GM21360 (cell line): ENCODE data around the gene NUP93.

Experiments used
- ATAC-seq: cut with Tn5 transposase; IDR thresholded peaks from one replicate; pipeline ENCODE4 v1.9.1; 2021; ENCODE audit warnings: mild to moderate bottlenecking, moderate library complexity; ENCODE audit not compliant: unreplicated experiment

The NUP93 gene

DNA sequence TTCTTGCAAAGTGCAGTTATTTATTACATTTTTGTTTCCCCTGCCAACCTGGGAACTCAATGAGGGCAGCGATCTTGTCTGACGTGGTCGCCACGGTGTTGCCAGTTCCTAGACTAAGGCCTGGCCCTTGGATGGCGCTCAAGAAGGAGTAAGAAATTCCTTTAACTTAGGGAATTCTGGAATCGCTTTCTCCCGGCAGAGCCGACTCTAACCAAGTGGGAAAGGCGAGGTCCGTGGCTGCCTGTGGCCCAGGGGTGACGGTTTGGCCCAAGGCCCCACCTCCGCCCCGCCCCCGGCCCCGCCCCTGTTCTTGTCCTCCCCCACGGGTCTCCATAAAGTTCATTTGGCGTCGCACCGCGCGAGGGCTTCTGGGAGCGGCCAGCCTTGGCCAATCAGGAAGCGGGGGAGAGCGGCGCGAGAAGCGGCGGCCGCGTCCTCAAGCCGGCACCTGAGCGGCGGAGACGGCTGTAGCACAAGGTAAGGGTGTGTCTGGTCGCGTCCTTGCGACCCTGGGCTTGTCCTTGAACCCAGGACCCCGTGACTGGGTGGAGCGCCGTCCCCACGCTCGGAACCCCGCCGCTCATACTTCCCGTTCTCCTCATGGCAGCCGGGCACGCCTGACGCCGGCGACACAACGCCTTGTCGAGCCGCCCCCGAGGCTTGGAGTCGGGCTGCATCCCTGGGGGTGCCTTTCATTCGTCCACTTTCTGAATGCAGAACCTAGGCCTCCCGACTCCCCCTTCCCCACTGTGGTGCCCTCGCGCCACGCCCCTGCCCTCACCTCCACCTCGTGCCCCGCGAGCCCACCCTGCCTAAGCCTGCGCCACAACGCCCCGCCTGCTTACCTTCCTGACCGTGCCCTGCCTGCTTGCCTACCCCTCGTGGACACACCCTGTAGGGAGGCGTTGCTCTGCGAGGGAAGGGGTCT is at the start of gene NUP93:
Gene NUP93 (plus strand): TSS at position 395 of the 928 bp plus-strand sequence. CDS start 18,119 bp downstream, outside the sequence.
- peak; percentile 71 for ATAC-seq

DNA sequence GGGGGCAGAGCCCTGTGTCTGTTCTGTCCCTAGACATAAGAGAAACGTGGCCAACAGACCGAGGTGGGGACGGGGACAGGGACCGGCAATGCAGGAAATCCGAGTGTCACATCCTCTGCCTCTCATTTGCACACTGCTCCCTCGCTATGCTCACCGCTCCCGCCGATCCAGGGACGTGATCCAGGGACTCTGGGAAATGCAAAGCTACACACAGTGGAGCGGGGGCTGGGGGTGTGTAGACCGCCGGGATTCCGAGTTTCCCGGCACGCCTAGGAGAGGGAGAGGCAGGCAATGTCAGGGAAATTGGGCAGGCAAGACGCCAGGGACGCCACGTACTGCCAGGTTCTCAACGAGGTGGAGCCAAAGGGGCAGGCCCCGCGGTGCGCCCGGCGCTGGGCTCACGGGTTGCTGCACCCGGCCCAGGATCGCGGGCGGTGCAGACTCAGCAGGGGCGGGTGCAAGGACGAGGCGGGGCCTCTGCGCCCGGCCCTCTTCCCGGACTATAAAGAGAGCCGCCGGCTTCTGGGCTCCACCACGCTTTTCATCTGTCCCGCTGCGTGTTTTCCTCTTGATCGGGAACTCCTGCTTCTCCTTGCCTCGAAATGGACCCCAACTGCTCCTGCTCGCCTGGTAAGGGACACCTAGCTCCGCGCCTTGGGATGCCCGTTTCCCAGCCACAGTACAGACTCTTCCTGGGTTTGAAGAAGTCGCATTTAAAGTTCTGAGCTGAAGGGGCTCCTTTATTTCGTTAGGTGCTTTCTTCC is 47.8 kb upstream of the NUP93 start, which contains the start of gene MT1X:
Gene MT1X (plus strand): TSS at position 532 of the 764 bp plus-strand sequence. CDS start 71 bp downstream, at position 603.
- ATAC-seq: peak; percentile 97

DNA sequence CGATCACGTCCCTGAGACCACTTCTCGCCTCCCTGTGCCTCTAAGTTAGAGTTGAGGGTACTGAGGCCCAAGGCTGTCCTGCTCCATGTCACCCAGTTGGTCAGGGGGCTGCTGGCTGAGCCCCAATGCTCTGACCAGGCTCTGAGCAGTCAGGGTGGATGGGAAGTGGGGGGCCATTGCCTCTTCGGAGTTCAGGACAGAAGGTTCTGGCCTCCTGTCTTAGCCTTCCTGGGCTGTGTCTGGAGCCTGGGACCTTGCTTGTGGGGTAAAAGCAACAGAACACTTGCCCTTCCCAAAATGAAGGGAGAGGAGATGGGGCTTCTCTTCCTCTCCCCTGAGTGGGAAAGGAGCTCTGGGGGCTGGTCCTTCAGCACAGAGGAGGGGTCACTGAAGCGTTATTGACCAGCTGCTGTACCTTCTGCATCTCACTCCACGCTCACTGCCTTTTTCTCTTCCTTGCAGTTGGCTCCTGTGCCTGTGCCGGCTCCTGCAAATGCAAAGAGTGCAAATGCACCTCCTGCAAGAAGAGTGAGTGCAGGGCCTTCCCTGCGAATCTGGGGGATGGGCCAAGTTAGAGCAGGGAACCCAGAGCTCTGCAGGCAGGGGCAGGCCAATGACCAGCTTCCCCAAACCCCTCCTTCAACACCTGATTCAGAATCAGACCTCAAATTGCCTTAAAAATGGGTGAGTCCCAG is 47.1 kb upstream of the NUP93 start:
- no peak for ATAC-seq

DNA sequence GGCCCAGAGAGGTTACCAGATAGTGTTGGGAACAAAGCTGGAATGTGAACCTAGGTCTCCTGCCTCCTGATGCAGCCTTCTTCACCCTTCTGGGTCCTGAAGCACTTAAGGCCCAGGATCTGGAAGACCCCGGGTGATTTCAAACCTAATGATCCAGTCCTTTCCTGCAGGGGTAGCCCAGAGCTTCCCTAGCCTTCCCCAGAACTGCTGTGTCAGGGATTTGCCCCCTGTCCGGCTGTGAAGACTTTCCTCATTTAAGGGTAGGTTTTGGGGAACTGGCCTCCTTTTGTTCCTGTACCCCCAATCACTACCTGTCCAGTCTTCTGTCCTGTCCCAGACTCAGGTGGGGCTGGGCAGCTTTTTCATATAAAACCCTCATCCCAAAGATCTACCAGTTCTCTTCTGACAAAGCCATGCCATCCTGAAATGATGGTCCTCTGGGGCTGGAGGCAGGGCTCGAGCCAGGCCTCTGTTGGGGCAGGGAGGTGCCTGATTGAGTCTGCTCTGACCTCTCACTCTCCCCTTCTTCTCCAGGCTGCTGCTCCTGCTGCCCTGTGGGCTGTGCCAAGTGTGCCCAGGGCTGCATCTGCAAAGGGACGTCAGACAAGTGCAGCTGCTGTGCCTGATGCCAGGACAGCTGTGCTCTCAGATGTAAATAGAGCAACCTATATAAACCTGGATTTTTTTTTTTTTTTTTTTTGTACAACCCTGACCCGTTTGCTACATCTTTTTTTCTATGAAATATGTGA is 46.3 kb upstream of the NUP93 start:
- ATAC-seq: no peak

DNA sequence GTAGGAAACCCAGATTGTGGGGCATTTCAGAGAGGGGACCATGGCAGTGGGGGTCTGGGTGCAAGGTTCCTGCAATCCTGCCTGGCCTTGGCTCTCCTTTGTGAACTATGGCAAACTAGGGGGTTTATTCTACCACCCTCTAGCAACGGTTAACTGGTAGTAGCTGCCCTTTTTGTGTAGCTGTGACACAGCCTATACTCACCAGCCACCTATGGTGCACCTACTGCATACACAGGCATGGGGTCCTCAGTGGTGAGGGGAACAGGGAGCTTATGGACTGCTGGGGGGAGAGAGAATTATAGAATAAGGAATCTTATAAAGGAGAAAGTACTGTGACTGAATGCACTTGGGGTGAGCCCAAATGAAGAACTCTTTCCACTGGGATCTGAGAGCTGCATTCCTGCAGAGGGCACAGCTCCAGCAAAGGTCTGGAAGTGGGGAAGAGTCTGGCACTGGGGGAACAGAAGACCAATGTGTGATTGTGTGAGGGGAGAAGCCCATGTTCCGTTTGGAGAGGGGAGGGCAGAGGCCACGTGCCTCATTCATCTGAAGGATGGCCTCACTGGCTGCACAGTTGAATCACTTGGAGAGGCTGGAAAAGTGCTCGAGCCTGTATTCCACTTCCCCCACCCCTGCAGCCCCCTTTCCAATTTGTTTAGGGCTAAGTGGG is 45.5 kb upstream of the NUP93 start:
- ATAC-seq: no peak

DNA sequence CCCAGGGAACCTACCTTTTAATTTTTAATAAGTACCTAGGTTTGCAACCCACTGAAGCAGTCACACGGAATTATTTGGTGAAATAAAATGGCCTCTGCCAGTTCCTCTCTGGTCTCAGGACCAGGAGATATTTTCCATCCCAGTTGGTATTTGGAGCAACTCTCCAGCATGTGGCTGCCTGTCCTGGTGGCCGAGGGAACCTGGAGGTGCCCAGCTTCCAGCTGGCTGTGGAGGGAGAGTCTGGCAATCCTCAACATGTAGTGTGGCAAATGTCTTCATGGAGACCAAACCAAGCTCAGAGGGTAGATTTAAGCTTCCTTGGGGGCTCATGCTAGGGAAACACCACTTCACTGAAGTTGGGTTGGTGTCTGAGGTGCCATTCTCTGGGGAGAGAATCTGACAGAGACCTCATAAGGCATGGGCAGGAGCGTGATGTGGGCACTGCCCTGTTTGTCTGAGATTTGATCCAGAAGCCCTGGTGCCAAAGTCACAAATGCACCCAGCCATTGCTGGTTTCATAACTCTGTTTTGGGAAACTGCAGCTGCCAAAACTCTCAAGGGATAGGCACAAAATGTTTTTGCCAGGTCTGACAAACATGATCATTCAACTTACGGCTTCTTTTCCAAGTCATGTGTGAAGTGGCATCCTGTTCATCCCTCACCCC is 44.9 kb upstream of the NUP93 start:
- ATAC-seq: no peak

DNA sequence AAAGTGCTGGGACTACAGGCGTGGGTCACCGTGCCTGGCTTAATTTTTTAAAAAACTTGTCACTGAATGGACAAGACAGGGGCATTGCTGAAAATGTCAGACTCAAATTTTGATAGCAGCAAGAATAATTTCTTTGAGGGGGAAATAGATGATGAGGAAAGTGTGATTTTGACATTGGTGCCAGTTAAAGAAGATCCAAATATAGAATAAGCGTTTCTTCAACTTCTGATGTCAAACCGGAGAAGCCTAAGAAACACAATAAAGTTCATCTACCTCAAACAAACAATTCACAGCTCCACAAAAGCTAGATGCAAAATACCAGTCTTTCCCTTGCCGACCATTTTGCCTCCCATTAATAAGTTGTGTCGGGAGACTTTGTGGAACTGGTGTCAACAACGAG is 43.2 kb upstream of the NUP93 start:
- no peak for ATAC-seq

DNA sequence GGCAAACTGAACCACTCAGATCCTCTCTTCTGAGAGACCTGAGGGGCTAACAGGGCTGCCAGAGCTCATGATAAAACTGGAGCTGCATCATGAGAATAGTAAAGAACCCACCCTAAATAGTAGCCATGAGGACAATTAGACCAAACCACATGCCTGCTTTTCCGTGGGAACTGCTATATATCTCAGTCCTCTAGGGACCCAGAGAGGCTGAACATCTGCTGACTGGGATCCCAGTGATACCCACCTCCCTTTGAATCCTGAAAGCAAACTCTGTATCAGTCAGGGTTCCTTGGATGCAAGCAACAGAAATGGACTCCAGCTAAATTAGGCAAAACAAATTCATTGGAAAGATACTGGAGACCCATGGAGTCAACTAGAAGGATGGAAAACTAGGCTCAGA is 41.2 kb upstream of the NUP93 start:
- no peak for ATAC-seq

DNA sequence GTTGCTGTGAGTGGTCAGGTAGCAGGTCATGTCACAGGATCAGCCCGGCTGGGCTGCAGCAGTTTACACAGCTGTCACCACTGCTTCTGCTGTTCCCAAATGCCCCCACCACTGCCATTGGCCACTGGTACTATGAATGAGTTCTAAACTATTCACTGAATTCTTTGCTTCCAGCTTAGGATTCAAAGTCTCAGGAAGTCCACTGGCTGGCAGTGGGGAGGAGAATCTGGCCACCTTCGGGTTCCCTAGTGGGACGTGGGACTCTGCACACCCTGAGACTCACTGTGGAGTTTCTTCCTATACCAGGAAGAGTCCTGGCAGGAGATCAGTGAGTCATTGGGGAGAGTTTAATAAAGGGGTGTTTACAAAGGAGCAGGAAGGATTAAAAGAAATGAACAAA is 40.8 kb upstream of the NUP93 start:
- no peak for ATAC-seq

DNA sequence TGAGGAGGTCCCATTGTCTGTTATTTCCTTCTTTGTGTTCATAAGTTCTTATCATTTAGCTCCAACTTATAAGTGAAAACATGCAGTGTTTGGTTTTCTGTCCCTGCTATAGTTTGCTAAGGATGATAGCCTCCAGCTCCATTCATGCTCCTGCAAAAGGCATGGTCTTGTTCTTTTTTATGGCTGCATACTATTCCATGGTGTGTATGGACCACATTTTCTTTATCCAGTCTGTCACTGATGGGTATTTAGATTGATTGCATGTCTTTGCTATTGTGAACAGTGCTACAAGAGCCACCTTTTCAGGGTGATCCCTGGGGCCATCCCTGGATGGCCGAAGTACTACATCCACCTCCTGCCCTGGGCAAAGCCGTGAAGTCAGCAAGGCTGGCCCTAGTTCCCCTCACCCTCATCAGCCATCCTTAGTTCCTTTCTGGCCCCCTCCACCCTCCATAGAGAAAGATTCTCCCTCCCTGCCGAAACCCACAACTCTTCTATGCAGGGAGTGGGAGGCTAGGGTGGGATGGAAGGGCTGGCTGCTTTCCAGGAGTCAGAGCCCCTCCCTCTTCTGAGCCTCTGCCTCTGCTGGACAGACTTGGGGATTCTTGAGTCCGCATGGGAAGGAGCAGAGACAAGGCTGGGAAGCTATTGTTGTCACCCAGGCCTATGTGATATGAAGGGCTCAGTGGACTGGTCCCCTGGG is 39.4 kb upstream of the NUP93 start:
- no peak for ATAC-seq

DNA sequence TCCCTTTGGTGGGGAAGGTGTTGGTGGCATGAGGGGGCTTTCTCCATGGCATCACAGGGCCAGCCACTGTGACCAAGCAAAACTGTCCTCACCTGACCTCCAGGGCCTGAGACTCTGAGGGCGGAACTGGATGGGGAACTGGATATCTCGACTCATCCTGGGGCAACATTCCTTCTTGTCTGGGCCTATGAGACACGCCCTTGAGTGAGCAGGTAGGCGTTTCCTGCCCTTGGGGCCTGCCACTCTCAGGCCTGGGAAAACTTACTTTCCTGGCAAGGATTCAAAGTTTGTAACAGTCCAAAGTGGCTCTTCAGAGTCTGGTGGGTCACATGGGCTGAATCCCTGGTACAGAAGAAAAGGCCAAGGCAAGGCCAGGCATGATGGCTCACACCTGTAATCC is 38.0 kb upstream of the NUP93 start:
- no peak for ATAC-seq

DNA sequence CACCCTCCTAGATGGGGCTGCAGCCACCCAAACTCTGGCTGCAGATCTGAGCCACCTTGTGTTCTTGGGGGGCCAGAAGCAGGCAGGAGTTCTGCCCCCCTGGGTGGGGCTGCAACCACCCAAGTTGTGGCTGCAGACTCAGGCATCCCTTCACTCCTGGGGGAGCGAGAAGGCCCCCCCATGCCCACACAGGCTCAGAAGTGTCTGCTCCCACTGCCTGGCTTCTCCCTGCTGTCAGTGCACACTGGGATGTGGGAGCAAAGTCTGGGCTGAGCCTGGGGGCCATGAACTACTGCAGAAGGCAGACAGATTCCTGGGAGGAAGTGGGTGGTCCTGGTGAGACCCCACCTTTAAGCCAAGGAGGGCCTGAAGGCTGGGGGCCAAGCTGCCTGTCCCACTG is 34.7 kb upstream of the NUP93 start:
- no peak for ATAC-seq

DNA sequence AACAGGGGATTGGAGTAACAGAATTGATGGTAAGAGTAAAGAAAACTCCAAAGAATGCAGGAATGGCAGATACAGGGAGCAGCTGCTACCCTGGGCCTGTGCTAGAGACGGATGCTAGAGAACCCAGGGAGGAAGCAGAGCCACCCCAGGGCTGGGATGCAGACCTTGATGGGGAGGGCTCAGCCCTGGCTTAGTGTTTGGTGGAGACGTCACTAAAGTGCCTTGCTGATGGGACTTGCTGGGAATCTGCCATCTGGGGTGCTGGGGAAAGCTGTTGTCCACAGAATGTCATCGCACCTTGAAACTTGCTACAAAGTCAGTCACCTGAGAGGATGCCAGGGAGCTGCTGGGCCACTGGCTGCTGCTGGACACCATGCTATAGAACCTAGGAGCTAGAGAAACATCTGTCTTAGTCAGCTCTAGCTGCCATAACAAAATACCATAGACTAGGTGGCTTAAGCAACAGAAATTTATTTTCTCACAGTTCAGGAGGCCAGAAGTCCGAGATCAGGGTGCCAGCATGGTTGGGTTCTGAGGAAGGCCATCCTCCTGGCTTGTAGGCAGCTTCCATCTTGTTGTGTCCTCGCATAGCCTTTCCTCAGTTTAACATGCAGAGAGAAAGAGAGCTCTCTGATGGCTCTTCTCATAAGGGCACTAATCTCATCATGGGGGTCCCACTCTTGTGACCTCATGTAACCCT is 32.3 kb upstream of the NUP93 start:
- ATAC-seq: no peak

DNA sequence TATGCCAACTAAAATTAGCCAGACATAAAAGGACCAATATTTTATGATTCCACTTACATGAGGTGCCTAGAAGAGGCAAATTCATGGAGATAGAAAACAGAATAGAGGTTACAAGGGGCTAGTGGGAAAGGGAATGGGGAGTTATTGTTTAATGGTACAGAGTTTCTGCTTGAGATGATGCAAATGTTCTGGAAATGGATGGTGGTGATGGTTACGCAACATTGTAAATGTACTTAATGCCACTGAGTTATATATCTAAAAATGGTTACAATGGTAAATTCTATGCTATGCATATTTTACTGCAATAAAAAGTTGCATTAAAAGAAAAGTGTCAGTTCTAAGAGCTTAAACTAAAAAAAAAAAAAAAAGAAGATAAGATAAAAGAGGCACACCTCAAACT is 29.7 kb upstream of the NUP93 start:
- no peak for ATAC-seq

DNA sequence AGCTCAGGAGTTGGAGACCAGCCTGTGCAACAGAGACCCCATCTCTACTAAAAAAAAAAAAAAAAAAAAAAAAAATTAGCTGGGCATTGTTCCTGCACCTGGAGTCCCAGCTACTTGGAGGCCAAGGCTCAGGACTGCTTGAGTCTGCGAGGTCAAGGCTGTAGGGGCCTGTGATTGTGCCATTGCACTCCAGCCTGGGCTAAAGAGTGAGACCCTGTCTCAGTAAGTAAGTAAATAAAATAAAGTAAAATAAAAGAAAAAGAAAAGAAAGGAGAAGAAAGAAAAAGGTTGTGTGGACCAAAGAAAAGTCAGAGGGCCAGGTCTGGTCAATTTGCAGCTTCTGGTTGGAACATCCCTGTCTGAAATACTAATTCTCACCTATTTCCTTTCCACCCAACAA is 29.3 kb upstream of the NUP93 start:
- no peak for ATAC-seq

DNA sequence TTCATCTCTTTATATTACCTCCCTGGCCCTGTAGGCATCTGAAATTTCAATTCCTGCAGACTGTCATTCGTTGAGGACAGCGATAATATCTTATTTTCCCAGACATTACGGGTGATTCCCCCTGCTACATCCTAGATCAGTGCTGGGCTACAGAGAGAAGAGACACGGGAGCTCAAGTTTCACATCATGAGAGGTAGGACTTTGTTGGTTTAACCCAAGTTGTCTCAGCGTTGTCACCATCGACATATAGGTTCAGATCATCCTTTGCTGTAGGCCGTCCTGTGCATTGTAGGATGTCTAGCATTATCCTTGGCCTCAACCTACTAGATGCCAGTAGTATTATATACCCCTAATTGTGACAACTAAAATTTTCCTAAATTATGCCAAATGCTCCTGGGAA is 28.4 kb upstream of the NUP93 start:
- ATAC-seq: no peak

DNA sequence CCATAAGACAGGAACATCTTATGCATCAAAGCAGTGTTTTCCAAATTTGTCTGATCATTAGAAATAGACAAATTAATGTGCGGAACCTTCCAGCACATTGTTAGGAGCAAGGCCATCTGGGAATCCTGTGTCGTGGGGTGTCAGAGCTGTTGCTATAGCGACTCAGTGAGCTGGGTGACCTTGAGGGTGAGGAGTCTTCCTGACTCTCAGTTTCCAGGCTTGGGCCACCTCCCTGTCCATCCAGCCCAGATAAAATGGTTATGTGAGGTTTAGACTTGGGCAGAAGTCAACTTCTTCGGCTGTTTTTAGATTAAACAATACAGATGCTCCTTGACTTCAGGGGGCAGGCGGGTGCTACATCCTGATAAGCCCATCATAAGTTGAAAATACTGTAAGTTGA is 27.1 kb upstream of the NUP93 start:
- no peak for ATAC-seq
